Measurements from ENCODE around the gene CDC14B.
"Not testable (repeated sequence)": the region's sequence is repeated elsewhere in the genome, so short reads cannot be mapped to it uniquely, and the experiment has no call there.

Gene CDC14B

DNA sequence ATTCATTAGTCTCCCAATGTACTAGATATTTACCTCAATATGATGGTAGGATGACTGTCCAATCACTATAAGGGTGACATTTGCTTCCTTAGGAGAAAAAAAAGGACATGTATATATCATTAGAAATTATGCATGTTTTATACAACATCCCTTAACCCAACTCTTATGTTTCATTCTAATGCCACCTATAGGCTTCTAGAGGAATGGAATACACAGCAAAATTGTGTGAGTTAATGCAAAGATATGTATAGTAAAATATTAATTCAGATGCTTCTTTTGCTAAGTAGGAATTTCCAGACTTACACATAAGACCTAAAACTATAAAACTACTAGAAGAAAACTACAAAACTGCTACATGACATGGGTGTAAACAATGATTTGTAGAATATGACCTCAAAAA, 32.0 kb upstream of the CDC14B start:
- H3K4me1 ChIP-seq (ENCODE audit: control insufficient read depth, low read depth, low read length): peaks cover 3% of the 10 kb centered on the region
- H3K9ac ChIP-seq (ENCODE audit: low read length): no peak overlapping the region
- H3K27ac ChIP-seq (ENCODE audit: low read length): no peak overlapping the region
- H3K36me3 ChIP-seq (ENCODE audit: control insufficient read depth, low read depth, low read length): no peaks in the 10 kb centered on the region
- no peak overlapping the region for H3K4me3 ChIP-seq (ENCODE audit: low read length)
- no peaks in the 10 kb centered on the region for H3K9me3 ChIP-seq (ENCODE audit: control insufficient read depth, low read depth, low read length)
- H3K27me3 ChIP-seq (ENCODE audit: control insufficient read depth, insufficient read depth, low read length): no peaks in the 10 kb centered on the region

DNA sequence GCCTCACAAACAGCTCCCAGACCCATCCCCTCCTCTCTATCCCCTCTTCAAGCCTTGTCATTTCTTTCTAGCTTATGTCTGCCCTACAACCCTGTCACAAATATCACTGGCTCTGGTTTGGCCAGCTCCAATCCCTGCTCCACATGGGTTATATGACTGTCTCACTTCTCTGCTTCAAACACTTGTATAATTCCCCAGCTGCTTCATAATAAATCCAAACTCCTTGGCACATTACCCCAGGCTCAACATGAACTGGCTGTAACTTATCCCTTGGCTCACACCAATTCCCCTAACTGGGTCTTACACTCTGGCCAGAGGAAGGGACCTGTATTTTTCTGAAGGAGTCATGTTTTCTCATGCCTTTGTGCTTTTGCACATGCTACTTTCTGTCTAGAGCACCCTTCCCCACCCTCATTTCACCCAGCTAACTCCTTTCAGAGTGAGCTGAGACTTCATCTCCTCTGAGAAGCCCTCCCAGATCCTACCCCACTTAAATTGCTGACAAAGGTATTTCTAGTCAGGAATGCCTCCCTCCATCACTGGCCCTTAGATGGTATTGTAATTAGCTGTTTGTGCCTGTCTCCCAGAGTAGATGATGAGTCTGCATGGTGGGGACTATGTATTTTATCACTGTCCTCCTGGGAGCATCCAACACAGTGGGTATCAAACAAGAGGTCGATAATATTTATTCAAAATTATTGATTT, 30.1 kb upstream of the CDC14B start:
- Histone ChIP-seq H3K9ac (ENCODE audit: low read length) (no peak overlapping the region), H3K4me1 (ENCODE audit: control insufficient read depth, low read depth, low read length) (peaks cover 3% of the 10 kb centered on the region), H3K9me3 (ENCODE audit: control insufficient read depth, low read depth, low read length) (no peaks in the 10 kb centered on the region)

DNA sequence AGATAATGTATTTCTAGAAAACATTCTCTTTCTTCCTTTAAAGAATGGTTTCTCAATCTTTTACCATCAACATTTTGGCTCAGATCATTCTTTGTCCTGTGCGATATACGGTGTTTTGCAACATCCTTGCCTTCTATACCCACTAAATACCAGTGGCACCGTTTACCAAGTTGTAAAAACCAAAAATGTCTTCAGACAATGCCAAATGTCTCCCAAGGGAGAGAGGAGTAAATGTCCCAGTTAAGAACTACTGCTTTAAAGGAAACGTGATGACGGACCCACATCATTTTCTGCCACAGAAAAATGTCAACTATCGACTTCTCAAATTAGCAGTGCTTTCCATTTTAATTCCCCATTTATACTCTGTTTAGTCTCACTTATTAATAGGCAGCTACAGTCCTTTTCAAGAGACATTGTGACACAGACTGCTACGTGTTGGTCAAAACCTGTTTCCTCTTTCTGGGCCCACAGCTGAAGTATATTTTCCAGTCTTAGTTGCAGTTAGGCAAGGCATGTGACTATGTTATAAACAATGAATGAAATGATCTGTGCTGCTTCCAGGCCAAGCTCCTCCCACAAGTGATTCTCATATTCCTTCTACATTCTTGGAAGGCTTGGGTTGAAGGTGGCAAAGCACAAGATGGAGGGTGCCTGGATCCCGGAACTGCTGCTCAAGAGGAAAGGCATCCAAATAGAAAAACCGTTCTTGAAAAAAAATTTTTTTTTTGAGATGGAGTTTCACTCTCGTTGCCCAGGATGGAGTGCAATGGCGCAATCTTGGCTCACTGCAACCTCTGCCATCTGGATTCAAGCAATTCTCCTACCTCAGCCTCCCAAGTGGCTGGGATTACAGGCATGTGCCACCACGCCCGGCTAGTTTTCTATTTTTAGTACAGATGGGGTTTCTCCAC, 26.7 kb upstream of the CDC14B start:
- H3K9ac ChIP-seq (ENCODE audit: low read length): no peak overlapping the region
- H3K4me1 ChIP-seq (ENCODE audit: control insufficient read depth, low read depth, low read length): no peaks in the 10 kb centered on the region
- peaks cover 4% of the 10 kb centered on the region for H3K36me3 ChIP-seq (ENCODE audit: control insufficient read depth, low read depth, low read length)
- H3K27ac ChIP-seq (ENCODE audit: low read length): no peak overlapping the region
- H3K4me3 ChIP-seq (ENCODE audit: low read length): no peak overlapping the region
- H3K27me3 ChIP-seq (ENCODE audit: control insufficient read depth, insufficient read depth, low read length): no peaks in the 10 kb centered on the region
- no peaks in the 10 kb centered on the region for H3K9me3 ChIP-seq (ENCODE audit: control insufficient read depth, low read depth, low read length)

More for the DNA sequence above, 30.1 kb upstream of the CDC14B start:
- H3K27ac ChIP-seq (ENCODE audit: low read length): no peak overlapping the region
- H3K27me3 ChIP-seq (ENCODE audit: control insufficient read depth, insufficient read depth, low read length): no peaks in the 10 kb centered on the region
- H3K4me3 ChIP-seq (ENCODE audit: low read length): no peak overlapping the region
- peaks cover 4% of the 10 kb centered on the region for H3K36me3 ChIP-seq (ENCODE audit: control insufficient read depth, low read depth, low read length)

DNA sequence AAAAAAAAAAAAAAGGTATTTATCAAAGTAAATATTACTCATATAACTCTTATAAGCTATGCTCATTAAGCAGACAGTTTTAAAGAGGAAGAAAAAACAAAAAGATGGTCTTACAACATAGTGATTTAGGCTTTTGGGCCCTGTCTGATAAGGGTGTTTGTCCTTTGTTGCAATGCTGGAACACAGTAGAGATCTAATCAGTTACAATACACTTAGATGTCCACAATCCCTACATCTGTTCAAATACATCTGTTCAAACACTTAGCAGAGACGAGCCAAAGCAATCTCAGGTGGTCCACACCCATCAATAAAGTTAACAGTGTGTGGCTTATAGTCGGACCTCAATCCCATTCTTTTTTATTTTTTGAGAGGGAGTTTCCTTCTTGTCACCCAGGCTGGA, 24.5 kb upstream of the CDC14B start:
- Histone ChIP-seq H3K9me3 (ENCODE audit: control insufficient read depth, low read depth, low read length) (no peaks in the 10 kb centered on the region), H3K4me1 (ENCODE audit: control insufficient read depth, low read depth, low read length) (no peaks in the 10 kb centered on the region), H3K4me3 (ENCODE audit: low read length) (no peak overlapping the region), H3K27me3 (ENCODE audit: control insufficient read depth, insufficient read depth, low read length) (no peaks in the 10 kb centered on the region), H3K9ac (ENCODE audit: low read length) (no peak overlapping the region), H3K36me3 (ENCODE audit: control insufficient read depth, low read depth, low read length) (peaks cover 4% of the 10 kb centered on the region), H3K27ac (ENCODE audit: low read length) (no peak overlapping the region)

DNA sequence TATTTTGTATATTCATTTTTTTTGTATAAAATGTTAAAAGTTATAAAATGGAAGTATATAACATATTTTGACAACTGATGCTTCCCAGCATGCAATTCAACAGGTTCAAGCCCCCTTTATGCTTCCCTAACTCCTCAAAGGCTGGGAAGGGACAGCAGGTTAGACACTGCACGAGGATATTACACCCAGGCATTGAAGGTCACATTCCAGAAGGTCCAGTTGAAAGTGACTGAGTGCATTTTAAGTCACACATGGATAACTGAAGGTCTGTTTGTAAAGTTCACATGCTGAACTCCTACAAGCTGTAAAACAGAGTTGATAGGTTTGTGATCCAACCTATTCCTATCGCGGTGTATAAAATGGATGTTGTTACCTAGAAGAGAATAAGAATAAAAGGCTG, 21.9 kb upstream of the CDC14B start:
- Histone ChIP-seq H3K36me3 (ENCODE audit: control insufficient read depth, low read depth, low read length) (peaks cover 4% of the 10 kb centered on the region), H3K9me3 (ENCODE audit: control insufficient read depth, low read depth, low read length) (no peaks in the 10 kb centered on the region), H3K4me1 (ENCODE audit: control insufficient read depth, low read depth, low read length) (no peaks in the 10 kb centered on the region), H3K27me3 (ENCODE audit: control insufficient read depth, insufficient read depth, low read length) (no peaks in the 10 kb centered on the region), H3K27ac (ENCODE audit: low read length) (no peak overlapping the region), H3K4me3 (ENCODE audit: low read length) (no peak overlapping the region), H3K9ac (ENCODE audit: low read length) (no peak overlapping the region)

DNA sequence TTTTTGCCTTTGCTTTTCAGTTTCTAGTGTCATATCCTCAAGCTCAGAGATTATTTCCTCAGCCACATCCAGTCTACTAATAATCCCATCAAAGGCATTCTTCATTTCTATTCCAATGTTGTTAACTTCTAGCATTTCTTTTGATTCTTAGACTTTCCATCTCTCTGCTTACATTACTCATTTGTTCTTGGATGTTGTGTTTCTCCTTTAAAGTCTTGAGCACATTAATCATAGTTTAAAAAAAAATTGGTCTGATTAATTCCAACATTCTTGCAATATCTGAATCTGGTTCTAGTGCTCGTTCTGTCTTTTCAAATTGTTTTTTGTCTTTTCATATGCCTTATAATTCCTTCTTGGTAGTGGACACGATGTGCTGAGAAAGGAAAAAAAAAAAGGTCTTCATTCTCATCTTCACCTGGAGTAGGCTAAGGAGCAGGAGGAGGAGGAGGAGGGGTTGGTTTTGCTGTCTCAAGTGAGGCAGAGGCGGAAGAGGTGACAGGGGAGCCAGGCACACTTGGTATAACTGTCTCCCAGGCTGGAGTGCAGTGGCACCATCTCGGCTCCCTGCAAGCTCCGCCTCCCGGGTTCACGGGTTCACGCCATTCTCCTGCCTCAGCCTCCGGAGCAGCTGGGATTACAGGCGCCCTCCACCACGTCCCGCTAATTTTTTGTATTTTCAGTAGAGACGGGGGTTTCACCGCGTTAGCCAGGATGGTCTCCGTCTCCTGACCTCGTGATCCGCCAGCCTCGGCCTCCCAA, 19.1 kb upstream of the CDC14B start:
- H3K36me3 ChIP-seq (ENCODE audit: control insufficient read depth, low read depth, low read length): no peaks in the 10 kb centered on the region
- no peaks in the 10 kb centered on the region for H3K4me1 ChIP-seq (ENCODE audit: control insufficient read depth, low read depth, low read length)
- H3K4me3 ChIP-seq (ENCODE audit: low read length): no peak overlapping the region
- H3K9ac ChIP-seq (ENCODE audit: low read length): no peak overlapping the region
- no peak overlapping the region for H3K27ac ChIP-seq (ENCODE audit: low read length)
- no peaks in the 10 kb centered on the region for H3K9me3 ChIP-seq (ENCODE audit: control insufficient read depth, low read depth, low read length)
- no peaks in the 10 kb centered on the region for H3K27me3 ChIP-seq (ENCODE audit: control insufficient read depth, insufficient read depth, low read length)

DNA sequence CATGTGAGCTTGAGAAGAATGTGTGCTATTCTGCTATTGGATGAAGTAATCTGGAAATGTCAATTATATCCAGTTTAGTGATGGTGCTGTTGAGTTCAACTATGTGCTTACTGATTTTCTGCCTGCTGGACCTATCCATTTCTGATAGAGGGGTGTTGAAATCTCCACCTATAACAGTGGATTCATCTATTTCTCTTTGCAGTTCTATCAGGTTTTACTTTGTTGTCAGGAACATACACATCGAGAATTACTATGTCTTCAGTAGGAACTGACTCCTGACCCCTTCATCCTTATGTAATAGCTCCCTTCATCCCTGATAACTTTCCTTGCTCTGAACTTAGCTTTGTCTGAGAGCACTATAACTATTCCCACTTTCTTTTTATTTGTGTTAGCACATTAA, 16.7 kb upstream of the CDC14B start:
- no peaks in the 10 kb centered on the region for H3K4me1 ChIP-seq (ENCODE audit: control insufficient read depth, low read depth, low read length)
- no peak overlapping the region for H3K27ac ChIP-seq (ENCODE audit: low read length)
- H3K4me3 ChIP-seq (ENCODE audit: low read length): no peak overlapping the region
- H3K27me3 ChIP-seq (ENCODE audit: control insufficient read depth, insufficient read depth, low read length): no peaks in the 10 kb centered on the region
- H3K36me3 ChIP-seq (ENCODE audit: control insufficient read depth, low read depth, low read length): no peaks in the 10 kb centered on the region
- no peak overlapping the region for H3K9ac ChIP-seq (ENCODE audit: low read length)
- H3K9me3 ChIP-seq (ENCODE audit: control insufficient read depth, low read depth, low read length): no peaks in the 10 kb centered on the region

DNA sequence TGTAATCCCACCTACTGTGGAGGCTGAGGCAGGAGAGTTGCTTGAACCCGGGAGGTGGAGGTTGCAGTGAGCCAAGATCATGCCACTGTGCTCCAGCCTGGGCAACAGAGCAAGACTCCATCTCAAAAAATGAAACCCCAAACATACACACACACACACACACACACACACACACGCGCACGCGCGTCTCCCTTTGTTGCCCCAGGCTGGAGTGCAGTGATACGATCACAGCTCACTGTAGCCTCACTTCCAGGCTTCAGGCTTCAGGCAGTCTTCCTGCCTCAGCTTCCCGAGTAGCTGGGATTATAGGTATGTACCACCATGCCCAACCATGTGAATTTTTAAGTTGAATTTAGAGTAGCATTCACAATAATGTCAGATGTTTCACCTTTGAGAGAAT, 13.9 kb upstream of the CDC14B start:
- not testable (repeated sequence) for H3K4me1 ChIP-seq (ENCODE audit: control insufficient read depth, low read depth, low read length); H3K36me3 ChIP-seq (ENCODE audit: control insufficient read depth, low read depth, low read length); H3K27me3 ChIP-seq (ENCODE audit: control insufficient read depth, insufficient read depth, low read length); H3K9ac ChIP-seq (ENCODE audit: low read length); H3K4me3 ChIP-seq (ENCODE audit: low read length); H3K9me3 ChIP-seq (ENCODE audit: control insufficient read depth, low read depth, low read length); H3K27ac ChIP-seq (ENCODE audit: low read length)

DNA sequence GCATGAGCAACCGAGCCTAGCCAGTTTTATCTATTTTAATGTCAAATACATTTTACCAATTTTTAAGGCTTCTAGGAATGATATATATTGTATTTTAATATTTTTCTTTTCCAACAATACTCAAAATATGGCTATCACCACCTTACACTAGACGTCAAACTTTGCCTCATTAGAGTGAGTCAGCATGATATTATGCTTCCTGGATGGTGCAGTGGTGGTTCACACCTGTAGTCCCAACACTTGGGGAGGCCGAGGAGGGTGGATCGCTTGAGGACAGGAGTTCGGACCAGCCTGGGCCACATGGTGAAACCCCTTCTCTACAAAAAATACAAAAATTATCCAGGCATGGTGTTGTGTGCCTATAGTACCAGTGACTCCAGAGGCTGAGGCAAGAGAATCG, 7.3 kb upstream of the CDC14B start:
- Histone ChIP-seq H3K27ac (ENCODE audit: low read length) (no peak overlapping the region), H3K4me1 (ENCODE audit: control insufficient read depth, low read depth, low read length) (peaks cover under 1% of the 10 kb centered on the region), H3K9me3 (ENCODE audit: control insufficient read depth, low read depth, low read length) (no peaks in the 10 kb centered on the region), H3K36me3 (ENCODE audit: control insufficient read depth, low read depth, low read length) (no peaks in the 10 kb centered on the region), H3K9ac (ENCODE audit: low read length) (no peak overlapping the region), H3K4me3 (ENCODE audit: low read length) (no peak overlapping the region), H3K27me3 (ENCODE audit: control insufficient read depth, insufficient read depth, low read length) (no peaks in the 10 kb centered on the region)

DNA sequence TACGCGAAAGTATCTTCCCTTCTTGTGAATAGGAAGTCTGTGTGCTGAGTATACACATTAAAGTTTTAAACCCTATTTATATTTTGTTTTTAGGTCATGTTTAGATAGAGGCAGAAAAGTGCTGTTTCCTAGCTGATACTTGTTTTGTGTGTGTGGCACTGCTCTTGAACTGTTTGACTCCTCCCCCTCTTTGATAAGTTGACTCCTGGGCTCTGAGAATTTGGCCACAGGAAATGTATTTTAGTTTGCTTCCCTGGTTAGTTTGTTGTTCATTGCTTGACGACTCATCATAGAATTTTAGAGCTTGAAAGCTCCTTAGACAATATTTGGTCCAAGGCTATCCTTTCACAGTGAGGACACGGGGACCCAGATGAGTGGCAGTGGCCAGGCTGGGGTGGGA, 2.0 kb upstream of the CDC14B start:
- Histone ChIP-seq H3K27me3 (ENCODE audit: control insufficient read depth, insufficient read depth, low read length) (peaks cover 20% of the 10 kb centered on the region), H3K9me3 (ENCODE audit: control insufficient read depth, low read depth, low read length) (no peaks in the 10 kb centered on the region), H3K4me1 (ENCODE audit: control insufficient read depth, low read depth, low read length) (peaks cover 16% of the 10 kb centered on the region), H3K9ac (ENCODE audit: low read length) (peak overlapping the region; percentile 19), H3K27ac (ENCODE audit: low read length) (no peak overlapping the region), H3K36me3 (ENCODE audit: control insufficient read depth, low read depth, low read length) (no peaks in the 10 kb centered on the region), H3K4me3 (ENCODE audit: low read length) (peak overlapping the region; percentile 65)

DNA sequence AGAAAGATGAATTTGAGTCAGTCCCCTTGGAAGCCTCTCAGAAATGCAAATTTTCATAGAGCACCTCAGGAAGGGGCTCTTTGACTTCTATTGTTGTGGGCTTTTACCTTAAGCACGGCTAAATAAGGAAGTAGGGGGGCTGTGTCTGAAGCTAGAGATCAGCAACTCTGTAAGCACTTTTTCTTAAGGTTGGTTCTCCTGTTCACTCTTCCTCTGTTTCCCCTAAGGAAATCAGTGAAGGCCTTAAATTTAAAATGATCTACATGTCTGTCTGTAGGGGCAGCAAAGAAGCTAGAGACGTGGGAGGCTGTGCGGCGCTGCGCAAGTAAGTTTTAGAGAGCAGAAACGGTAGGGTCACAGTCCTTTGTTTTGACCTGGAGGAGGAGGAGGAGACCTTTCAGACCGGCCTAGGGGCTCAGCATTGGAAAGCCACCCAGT, 1.2 kb upstream of the CDC14B start:
- Histone ChIP-seq H3K4me3 (ENCODE audit: low read length) (peak overlapping the region; percentile 65), H3K36me3 (ENCODE audit: control insufficient read depth, low read depth, low read length) (no peaks in the 10 kb centered on the region), H3K9me3 (ENCODE audit: control insufficient read depth, low read depth, low read length) (no peaks in the 10 kb centered on the region), H3K9ac (ENCODE audit: low read length) (peak overlapping the region; percentile 19), H3K4me1 (ENCODE audit: control insufficient read depth, low read depth, low read length) (peaks cover 16% of the 10 kb centered on the region), H3K27ac (ENCODE audit: low read length) (peak overlapping the region; percentile 12), H3K27me3 (ENCODE audit: control insufficient read depth, insufficient read depth, low read length) (peaks cover 20% of the 10 kb centered on the region)

Data from iPS-18a (cell line).